Measurements from ENCODE around the gene CDK7.
"Not testable (repeated sequence)": the region's sequence is repeated elsewhere in the genome, so short reads cannot be mapped to it uniquely, and the experiment has no call there.

The CDK7 gene

GRCh38 chr5:69234457-69235268, at the start of gene CDK7:
Gene CDK7 (plus strand): TSS chr5:69234886. CDS start chr5:69234976, 90 bp downstream.
- DNase-seq (ENCODE audit: low read depth) = peak; percentile 95

GRCh38 chr5:69187342-69187741, 47.3 kb upstream of the CDK7 start:
- DNase-seq (ENCODE audit: low read depth) = no peak

GRCh38 chr5:69188811-69189161, 45.9 kb upstream of the CDK7 start:
- no peak for DNase-seq (ENCODE audit: low read depth)

GRCh38 chr5:69189162-69190086, 45.3 kb upstream of the CDK7 start, which contains the start of gene CENPH:
Gene CENPH (plus strand): TSS chr5:69189583. CDS start chr5:69189635, 52 bp downstream.
- DNase-seq (ENCODE audit: low read depth) = peak; percentile 89

GRCh38 chr5:69202497-69202896, 32.2 kb upstream of the CDK7 start:
- DNase-seq (ENCODE audit: low read depth) = peak; percentile 32

- DNase-seq (ENCODE audit: low read depth) = peak; percentile 50
Observed at GRCh38 chr5:69206528-69207190, 28.0 kb upstream of the CDK7 start.

- peak; percentile 63 for DNase-seq (ENCODE audit: low read depth)
Observed at GRCh38 chr5:69209602-69210001, 25.1 kb upstream of the CDK7 start.

- no peak for DNase-seq (ENCODE audit: low read depth)
Observed at GRCh38 chr5:69211200-69211599, 23.5 kb upstream of the CDK7 start.

GRCh38 chr5:69212022-69212421, 22.7 kb upstream of the CDK7 start:
- no peak for DNase-seq (ENCODE audit: low read depth)

- peak; percentile 75 for DNase-seq (ENCODE audit: low read depth)
Observed at GRCh38 chr5:69213513-69214215, 21.0 kb upstream of the CDK7 start.

- no peak for DNase-seq (ENCODE audit: low read depth)
Observed at GRCh38 chr5:69217151-69217511, 17.6 kb upstream of the CDK7 start.

GRCh38 chr5:69217548-69218526, 16.8 kb upstream of the CDK7 start:
- DNase-seq (ENCODE audit: low read depth) = peak; percentile 95

- no peak for DNase-seq (ENCODE audit: low read depth)
Observed at GRCh38 chr5:69219939-69220338, 14.7 kb upstream of the CDK7 start.

GRCh38 chr5:69220371-69220770, 14.3 kb upstream of the CDK7 start:
- not testable (repeated sequence) for DNase-seq (ENCODE audit: low read depth)

- not testable (repeated sequence) for DNase-seq (ENCODE audit: low read depth)
Observed at GRCh38 chr5:69220833-69221232, 13.9 kb upstream of the CDK7 start.

- no peak for DNase-seq (ENCODE audit: low read depth)
Observed at GRCh38 chr5:69224520-69224919, 10.2 kb upstream of the CDK7 start.

- no peak for DNase-seq (ENCODE audit: low read depth)
Observed at GRCh38 chr5:69225860-69226259, 8.8 kb upstream of the CDK7 start.

GRCh38 chr5:69230181-69230580, 4.5 kb upstream of the CDK7 start:
- DNase-seq (ENCODE audit: low read depth) = no peak

- DNase-seq (ENCODE audit: low read depth) = no peak
Observed at GRCh38 chr5:69231281-69231680, 3.4 kb upstream of the CDK7 start.

- DNase-seq (ENCODE audit: low read depth) = peak; percentile 71
Observed at GRCh38 chr5:69231851-69232250, 2.8 kb upstream of the CDK7 start.

GRCh38 chr5:69236733-69237132, 2.0 kb downstream of the CDK7 start:
- DNase-seq (ENCODE audit: low read depth) = not testable (repeated sequence)

Data from iris pigment epithelial cell (primary cell).